HG03342 (cell line): ENCODE measurements around the gene DPP4.

Source experiments
- ATAC-seq: cut with Tn5 transposase; IDR thresholded peaks from one replicate; pipeline ENCODE4 v1.9.1; 2021; ENCODE audit warnings: mild to moderate bottlenecking, moderate library complexity; ENCODE audit not compliant: unreplicated experiment

Gene DPP4

DNA sequence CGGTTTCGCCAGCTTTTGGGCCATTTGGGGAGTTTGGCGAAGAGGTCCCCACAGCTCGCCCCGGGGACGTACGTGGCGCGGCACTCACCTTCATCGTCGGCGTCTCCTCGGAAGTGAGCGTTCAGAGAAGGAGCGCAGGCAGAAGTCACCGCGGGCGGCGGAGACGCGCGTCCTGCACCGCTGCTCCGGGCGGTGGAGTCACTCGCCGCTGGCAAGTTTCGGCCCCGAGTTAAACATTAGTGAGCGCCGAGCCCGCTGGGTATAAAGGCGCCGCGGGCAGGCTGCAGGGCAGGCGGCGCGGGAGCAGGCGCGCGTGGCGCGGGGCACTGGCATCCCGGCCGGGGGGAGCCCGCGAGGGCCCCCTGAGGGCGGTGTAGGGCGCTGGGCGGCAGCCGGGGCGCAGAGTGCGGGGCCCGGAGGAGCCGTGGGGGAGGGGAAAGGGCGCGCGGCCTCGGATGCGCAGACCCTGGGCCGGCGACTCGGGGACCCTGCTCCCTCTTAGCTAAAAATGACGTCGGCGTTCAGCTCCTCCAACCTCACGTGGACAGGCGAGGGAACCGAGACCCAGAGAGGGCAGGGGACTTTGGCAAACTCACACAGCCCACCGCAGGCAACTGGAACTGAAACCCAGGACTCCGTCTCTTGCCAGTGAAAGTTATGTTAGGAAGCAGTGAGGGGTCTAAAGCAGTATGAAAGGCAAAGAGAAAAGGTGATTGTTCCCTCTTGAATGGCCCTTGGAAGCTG is at the start of gene DPP4:
Gene DPP4, minus strand, starts transcription at position 328 of the 744 bp plus-strand sequence. Its CDS starts 234 bp downstream, at position 94.
- ATAC-seq: peak; percentile 86

GRCh38 chr2:162118166-162119031 is 44.4 kb upstream of the DPP4 start:
- ATAC-seq: no peak

DNA sequence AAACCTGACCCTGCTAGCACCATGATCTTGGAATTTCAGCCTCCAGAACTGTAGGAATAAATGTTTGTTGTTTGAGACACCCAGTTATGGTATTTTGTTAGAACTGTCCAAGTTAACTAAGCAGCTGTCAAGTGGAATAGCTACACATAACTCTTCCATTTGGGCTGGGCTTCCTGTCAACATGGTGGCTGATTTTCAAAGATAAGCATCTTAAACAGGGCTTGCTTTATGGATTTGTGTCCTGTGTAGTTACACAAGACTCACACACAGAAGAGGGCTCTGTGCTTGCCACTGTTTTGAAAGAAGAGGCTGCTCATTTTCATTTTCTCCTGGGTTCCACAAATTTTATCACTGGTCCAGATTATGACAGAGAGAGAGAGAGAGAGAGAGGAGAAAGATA is 42.3 kb upstream of the DPP4 start:
- ATAC-seq: no peak

DNA sequence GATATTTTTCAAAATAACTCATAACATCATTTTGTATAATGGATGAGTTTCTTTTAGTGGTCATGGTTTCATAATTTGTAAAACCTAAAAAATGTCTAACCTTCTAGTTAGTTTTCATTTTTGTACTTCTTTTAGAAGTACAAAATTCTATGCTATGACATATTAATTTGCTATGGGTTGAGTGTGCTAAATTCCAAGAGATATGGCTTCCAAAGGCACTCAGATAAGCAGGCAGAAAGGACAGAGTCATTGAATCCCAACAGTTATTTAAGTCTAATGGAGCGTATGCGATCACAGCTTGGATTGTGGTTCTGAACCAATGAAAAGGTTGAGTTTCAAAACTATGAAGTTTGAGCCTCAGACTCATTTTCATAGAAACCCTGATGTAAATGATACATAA is 41.1 kb upstream of the DPP4 start:
- no peak for ATAC-seq

- no peak for ATAC-seq
Observed at GRCh38 chr2:162114271-162114670, 40.3 kb upstream of the DPP4 start.

DNA sequence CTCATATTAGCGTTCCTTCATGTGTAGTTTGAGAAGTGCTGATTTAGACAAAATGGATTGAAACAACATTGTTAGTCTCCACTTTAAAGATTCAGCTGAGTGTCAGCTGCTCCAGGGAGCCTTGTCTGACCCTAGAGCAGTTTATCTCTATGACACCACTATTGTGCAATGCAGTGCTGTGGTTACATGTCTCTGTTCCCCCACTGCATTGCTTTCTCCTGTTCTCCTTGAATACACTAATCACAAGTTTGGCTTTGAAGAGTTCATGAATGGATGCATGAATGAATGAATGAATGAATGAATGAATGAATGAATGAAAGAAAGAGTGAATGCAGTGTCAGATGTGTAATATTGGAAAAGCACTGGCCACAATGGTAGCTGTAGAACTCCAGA is 39.8 kb upstream of the DPP4 start:
- no peak for ATAC-seq

- ATAC-seq: no peak
Observed at GRCh38 chr2:162113088-162113775, 39.2 kb upstream of the DPP4 start.

DNA sequence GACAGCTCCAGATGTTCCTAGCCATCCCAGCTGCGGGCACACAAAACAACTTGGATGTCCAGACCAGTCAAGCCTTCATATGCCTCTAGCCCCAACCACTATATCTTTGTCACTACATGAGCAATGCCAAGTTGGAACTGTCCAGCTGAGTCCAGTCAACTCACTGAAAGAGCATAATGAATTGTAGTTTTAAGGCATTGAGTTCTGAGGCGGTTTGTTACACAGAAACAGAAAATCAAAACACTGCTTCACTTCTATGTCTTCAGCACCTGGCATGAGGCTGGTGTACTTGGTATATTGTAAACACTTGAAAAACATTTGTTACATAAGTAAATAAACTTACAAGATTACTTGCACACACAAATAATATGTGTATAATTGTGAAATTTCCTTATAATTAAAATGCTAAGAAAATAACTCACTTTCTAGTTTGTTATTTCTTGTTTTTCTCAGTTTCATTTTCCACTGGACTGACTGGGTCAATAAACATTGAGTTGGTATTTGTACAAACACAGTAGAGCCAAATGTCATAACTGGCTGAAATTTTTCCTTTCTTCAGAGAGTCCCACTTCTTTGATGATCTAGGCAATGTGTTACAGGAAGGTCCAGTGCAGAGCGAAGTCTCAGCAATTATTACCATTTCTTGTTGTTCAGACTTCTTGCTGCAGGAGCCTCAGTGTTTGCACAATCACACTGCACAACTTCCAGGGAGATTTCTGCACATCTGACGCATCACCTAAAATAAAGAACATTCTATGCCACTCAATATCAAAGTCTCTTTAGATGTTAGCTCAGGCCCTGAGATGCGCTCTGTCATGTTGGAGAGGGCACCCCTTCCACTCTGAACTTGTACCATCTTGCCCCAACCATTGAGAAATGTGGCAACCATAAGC is 38.2 kb upstream of the DPP4 start:
- ATAC-seq: no peak

- ATAC-seq: no peak
Observed at GRCh38 chr2:162107361-162107901, 33.4 kb upstream of the DPP4 start.

DNA sequence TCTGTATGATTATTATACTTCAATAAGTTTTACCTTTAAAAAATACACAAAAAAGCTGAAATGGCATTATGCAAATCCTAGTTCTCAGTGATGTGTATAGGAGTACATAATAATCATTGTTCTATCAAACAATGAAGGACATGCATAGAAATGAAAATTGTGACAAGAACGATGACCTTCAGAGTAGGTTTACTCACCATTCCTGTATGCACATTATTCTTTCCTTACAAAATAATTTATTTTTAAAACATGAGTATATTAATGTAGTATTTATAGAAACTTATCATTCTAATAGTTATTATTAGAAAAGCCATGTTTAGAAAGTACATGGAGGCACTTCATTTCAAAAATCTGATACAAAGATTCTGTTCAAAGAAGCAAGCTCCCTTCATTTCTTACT is 32.7 kb upstream of the DPP4 start:
- ATAC-seq: no peak

DNA sequence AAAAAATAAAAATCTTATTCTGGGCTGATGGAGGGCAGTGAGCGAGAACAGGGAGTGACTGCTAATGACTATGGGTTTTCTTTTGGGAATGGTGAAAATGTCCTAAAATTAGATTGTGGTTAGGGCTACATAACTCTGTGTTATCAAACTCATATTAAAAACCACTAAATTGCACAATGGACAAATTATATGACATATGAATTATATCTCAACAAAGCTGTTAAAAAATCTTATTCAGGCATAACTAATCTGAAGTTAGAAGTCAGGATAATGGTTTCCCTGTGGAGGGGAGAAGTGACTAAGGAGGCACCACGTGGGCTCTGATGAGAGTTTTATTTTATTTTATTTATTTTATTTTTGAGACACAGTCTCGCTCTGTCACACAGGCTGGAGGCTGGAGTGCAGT is 32.1 kb upstream of the DPP4 start:
- no peak for ATAC-seq

DNA sequence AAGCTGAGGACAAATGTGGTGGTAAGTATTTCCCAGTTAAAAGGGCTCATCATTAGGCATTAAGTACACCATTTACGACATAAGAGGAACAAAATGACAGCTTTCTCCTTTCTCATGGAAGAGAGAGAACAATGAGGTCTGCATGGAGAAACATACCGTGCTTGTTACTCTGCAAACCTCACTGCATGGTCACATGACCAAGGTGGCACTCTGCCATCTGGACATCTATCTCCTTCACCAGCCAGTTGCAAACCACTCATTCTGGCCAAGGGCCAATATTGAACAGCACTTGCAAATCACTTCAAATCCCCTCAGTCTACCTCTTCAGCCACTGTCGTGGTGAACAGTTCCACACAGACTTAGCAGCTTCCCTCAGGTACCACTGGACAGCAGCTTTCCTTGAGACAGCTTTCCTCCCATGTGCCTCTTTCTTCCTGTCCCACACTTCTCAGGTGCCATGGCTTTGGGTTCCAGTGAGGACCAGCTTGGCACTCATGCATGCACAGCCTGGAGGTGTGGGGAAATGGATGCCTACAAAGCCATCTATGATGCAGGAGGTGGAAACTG is 29.5 kb upstream of the DPP4 start:
- no peak for ATAC-seq

GRCh38 chr2:162100579-162100978 is 26.6 kb upstream of the DPP4 start:
- ATAC-seq: no peak

- ATAC-seq: no peak
Observed at GRCh38 chr2:162099836-162100235, 25.8 kb upstream of the DPP4 start.

DNA sequence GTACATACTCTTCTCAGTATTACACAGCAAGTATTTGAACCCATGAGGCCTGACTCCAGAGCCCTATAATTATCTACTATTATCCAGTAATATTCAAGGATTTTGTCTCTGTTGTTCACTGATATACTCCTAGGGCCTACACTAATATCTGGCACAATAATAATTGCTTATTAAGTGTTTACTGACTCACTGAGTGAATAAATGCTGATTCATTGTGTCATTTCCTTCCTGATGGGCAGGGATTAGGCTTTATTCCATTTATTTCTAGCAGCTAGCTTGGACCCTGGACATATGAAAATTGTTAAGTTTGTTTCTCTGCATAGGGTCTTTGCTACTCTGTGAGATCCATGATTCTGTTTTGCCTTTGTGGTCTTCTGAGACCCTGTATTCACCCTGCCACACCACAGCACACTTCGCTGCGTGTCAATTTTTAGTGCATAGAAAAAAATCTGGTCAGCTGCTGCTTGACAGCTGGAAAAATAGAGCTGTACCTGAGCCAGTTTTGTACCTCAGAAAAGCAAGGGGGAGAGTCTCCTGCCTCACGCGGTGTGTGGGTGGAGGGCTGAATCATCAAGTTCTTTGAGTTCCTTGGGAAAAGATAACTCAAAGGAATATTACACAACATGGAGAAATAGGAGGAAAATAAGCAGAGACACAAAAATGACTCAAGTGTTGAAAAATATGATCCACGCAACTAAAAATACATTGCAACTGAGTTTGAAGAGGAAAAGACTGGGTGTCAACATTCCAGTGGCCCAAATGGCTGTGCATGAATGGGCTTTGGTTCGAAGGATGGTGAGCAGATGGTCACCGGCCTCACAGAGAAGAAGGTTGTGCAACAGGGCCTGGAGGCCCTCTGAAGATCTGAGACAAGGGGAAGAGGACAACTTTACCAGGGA is 18.9 kb upstream of the DPP4 start:
- no peak for ATAC-seq

GRCh38 chr2:162092008-162092390 is 18.0 kb upstream of the DPP4 start:
- no peak for ATAC-seq

- ATAC-seq: no peak
Observed at GRCh38 chr2:162091325-162092007, 17.5 kb upstream of the DPP4 start.

DNA sequence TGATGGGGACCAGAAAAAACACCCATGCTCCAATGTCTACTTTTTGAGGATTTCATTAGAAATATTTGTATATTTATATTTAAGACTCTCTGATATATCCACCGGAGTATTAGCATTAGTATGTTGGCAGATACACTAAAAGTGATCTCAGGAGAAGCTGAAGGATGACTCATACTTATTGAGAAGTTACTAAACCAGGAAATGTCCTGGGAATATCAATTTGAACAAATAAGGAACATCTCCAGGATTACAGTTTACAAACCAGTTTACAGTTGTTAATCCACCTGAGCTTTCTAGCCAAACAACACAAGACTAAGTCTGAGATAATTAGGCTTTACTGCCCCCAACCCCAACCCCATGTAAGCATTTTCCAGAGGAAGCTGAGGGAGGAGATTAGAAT is 16.1 kb upstream of the DPP4 start:
- ATAC-seq: no peak
